Parathyroid adenoma (tissue), 2 donors: ENCODE results near the gene CEP85L.

Experiments used
- H2AFZ ChIP-seq: fragments of 300-600 bp; sonication (generic); one replicate; pipeline ENCODE4 v1.7.0; 2017; ENCODE audit warnings: antibody characterized with exemption, mild to moderate bottlenecking
- H3K27ac ChIP-seq: fragments of 300-600 bp; sonication (generic); one replicate; pipeline ENCODE4 v1.7.0; 2017
- H3K27me3 ChIP-seq: fragments of 300-600 bp; sonication (generic); one replicate; pipeline ENCODE4 v1.7.0; 2017; ENCODE audit warnings: low read length; ENCODE audit not compliant: control insufficient read depth, insufficient read depth
- H3K36me3 ChIP-seq: fragments of 300-600 bp; sonication (generic); one replicate; pipeline ENCODE4 v1.7.0; 2017; ENCODE audit warnings: low read length; ENCODE audit not compliant: control insufficient read depth, insufficient read depth
- H3K4me1 ChIP-seq: fragments of 300-600 bp; sonication (generic); one replicate; pipeline ENCODE4 v1.7.0; 2017; ENCODE audit warnings: control low read depth
- H3K4me2 ChIP-seq: fragments of 300-600 bp; sonication (generic); one replicate; pipeline ENCODE4 v1.7.0; 2017; ENCODE audit warnings: low read length
- H3K4me3 ChIP-seq: fragments of 300-600 bp; sonication (generic); one replicate; pipeline ENCODE4 v1.7.0; 2017; ENCODE audit warnings: low read depth, low read length
- H3K79me2 ChIP-seq: fragments of 300-600 bp; sonication (generic); one replicate; pipeline ENCODE4 v1.7.0; 2017; ENCODE audit warnings: control low read depth
- H3K9ac ChIP-seq: fragments of 300-600 bp; sonication (generic); one replicate; pipeline ENCODE4 v1.7.0; 2017; ENCODE audit warnings: mild to moderate bottlenecking
- H3K9me3 ChIP-seq: fragments of 300-600 bp; sonication (generic); one replicate; pipeline ENCODE4 v1.7.0; 2017; ENCODE audit warnings: low read length; ENCODE audit not compliant: control insufficient read depth
- TF ChIP-seq, protein P1 (sequence below): fragments of 300-600 bp; sonication (generic); IDR thresholded peaks from one replicate; pipeline ENCODE4 v1.7.0; 2017; ENCODE audit warnings: antibody characterized with exemption, mild to moderate bottlenecking
- donor health status: primary hyperparathyroidism.

Gene CEP85L

DNA sequence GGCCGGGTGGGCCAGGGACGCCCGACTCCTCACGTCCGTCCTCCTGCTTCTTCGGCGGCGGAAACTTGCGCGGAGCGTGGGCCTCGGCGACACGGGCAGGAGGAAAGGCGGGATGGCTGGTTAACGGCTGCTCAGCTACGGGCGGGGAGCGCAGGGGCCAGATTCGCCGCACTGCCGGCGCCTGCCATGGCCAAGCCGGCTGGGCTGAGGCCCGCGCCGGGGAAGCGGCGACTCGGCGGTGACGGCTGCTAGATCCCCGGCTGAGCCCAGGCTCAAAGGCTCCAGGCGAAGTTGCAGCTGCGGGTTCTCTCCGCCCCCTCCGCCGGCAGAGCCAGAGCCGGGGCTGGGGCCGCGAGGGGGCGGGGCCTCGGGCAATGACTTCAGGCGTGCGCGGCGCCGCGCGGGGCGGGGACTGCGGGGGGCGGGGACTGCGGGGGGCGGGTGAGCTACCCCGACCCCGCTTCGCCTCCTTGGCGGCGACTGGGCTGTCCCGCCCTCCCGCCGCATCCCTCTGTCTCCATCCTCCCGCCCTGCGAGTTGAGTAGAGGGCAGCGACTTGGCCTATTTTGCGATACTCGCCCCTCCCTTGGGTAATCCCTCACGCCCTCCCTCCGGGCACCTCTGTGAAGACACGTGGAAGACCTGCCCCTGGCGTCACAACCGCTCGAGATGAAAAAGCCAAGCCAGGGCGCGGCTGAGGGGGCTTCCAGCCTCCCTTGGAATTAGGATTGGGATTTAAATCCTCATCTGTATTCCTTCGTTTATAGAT, at the start of gene CEP85L:
TSS of gene CEP85L (minus strand) at position 310 of the 769 bp plus-strand sequence. CDS start 322 bp downstream, outside the sequence.
- H3K4me3 ChIP-seq, result peak within 1 kb of the TSS; percentile 80
- peak within 1 kb of the TSS; percentile 91 for H3K9ac ChIP-seq
- H2AFZ ChIP-seq, result peak within 1 kb of the TSS; percentile 92
- H3K79me2 ChIP-seq, result peaks cover 17% of the 10 kb centered on the region
- H3K36me3 ChIP-seq, result no peaks in the 10 kb centered on the region
- H3K27me3 ChIP-seq, result no peaks in the 10 kb centered on the region
- TF ChIP-seq, protein P1, sequence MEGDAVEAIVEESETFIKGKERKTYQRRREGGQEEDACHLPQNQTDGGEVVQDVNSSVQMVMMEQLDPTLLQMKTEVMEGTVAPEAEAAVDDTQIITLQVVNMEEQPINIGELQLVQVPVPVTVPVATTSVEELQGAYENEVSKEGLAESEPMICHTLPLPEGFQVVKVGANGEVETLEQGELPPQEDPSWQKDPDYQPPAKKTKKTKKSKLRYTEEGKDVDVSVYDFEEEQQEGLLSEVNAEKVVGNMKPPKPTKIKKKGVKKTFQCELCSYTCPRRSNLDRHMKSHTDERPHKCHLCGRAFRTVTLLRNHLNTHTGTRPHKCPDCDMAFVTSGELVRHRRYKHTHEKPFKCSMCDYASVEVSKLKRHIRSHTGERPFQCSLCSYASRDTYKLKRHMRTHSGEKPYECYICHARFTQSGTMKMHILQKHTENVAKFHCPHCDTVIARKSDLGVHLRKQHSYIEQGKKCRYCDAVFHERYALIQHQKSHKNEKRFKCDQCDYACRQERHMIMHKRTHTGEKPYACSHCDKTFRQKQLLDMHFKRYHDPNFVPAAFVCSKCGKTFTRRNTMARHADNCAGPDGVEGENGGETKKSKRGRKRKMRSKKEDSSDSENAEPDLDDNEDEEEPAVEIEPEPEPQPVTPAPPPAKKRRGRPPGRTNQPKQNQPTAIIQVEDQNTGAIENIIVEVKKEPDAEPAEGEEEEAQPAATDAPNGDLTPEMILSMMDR, result peak; percentile 12
- peak within 1 kb of the TSS; percentile 84 for H3K4me2 ChIP-seq
- H3K9me3 ChIP-seq, result no peaks in the 10 kb centered on the region
- H3K27ac ChIP-seq, result peak within 1 kb of the TSS; percentile 93
- H3K4me1 ChIP-seq, result no peaks in the 10 kb centered on the region

DNA sequence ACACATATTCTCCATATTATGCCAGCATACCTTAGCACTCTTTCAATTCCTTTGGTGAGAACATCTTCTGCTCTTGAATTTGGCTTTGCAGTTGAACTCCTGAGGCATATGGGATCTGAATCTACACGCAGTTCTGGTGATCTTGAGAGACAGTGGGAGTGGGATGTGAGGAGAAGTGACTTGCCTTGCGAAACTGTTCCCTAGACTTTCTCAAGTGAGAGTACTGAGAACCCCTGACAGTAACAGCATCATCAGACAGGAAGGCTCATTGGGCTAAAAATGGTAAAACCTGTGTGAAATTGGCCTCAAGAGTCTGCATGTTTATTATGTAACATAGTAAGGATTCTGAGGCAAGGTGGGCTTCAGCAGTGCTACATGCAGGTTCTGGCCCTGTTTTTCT, 49.1 kb upstream of the CEP85L start:
- Histone ChIP-seq H2AFZ (no peak overlapping the region), H3K79me2 (no peaks in the 10 kb centered on the region), H3K9me3 (no peaks in the 10 kb centered on the region)

DNA sequence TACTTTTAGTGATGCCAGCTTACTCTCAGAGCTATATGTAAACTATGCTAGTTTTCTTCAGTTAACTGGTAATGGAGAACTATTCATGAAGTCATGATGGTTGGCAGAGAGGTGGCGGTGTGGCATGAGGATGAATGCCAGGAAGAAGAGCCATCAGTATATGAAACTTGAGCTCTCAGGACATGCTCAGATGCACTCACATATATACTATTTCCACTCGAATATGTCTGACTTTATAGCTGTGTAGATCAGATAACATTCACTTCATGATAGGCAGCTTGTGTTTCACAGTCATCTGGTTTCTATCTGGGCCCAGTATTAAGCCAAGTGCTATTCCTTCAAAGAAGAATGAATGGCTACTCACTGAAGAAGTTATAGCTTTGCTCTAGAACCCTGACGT, 46.2 kb upstream of the CEP85L start:
- H3K79me2 ChIP-seq, result no peaks in the 10 kb centered on the region
- no peaks in the 10 kb centered on the region for H3K9me3 ChIP-seq
- no peak overlapping the region for H3K27ac ChIP-seq
- H3K4me3 ChIP-seq, result no peak overlapping the region
- no peak overlapping the region for H3K9ac ChIP-seq
- peaks cover 12% of the 10 kb centered on the region for H3K4me1 ChIP-seq
- TF ChIP-seq, protein P1, result no peak
- H3K27me3 ChIP-seq, result no peaks in the 10 kb centered on the region
- H3K36me3 ChIP-seq, result no peaks in the 10 kb centered on the region
- H2AFZ ChIP-seq, result peak overlapping the region; percentile 36
- H3K4me2 ChIP-seq, result no peak overlapping the region

More for the DNA sequence above, 49.1 kb upstream of the CEP85L start:
- Histone ChIP-seq H3K4me1 (peaks cover 12% of the 10 kb centered on the region), H3K4me2 (no peak overlapping the region), H3K36me3 (no peaks in the 10 kb centered on the region), H3K4me3 (no peak overlapping the region), H3K9ac (no peak overlapping the region), H3K27me3 (no peaks in the 10 kb centered on the region), H3K27ac (no peak overlapping the region)
- TF ChIP-seq, protein P1, result no peak

DNA sequence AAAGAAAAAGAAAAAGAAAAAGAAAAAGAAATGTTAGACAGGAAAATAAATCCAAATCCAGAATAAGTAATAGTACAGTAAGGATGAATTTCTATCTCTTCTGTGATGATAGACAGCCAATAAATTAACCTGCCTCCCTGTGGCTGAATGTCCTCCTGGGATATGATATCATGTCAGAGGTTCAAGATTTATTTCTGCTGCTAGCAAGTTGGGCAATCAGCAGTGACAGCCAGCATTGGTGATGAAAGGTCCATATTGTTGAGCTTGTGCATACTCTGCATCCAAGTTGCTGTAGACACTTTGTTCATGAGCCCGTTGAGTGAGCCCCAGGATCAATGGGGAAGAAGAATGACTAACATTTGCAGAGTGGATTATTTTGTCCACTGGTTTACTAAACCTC, 44.9 kb upstream of the CEP85L start:
- H3K79me2 ChIP-seq, result no peaks in the 10 kb centered on the region
- no peak overlapping the region for H3K9ac ChIP-seq
- H3K9me3 ChIP-seq, result no peaks in the 10 kb centered on the region
- no peak overlapping the region for H3K4me3 ChIP-seq
- H2AFZ ChIP-seq, result no peak overlapping the region
- TF ChIP-seq, protein P1, result no peak
- peaks cover 12% of the 10 kb centered on the region for H3K4me1 ChIP-seq
- H3K4me2 ChIP-seq, result no peak overlapping the region
- H3K27ac ChIP-seq, result no peak overlapping the region
- H3K27me3 ChIP-seq, result no peaks in the 10 kb centered on the region
- no peaks in the 10 kb centered on the region for H3K36me3 ChIP-seq

DNA sequence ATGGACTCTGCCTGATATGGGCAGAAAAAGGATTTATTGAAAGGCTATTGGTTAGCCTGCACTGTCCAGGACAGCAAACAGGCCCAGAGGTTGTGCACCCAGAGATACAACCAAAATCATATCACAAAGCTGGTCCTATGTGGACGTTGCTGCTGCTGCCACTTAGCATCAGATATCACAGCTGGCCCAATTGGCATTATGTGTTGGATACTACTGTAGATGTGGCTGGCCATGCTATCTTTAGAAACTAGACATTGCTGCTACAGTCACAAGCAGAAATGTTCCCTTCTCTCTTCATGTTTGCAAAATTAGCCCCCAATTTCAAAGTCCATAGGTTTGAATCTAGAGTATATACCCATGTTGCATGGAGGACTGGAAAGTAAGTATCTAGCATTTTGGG, 42.2 kb upstream of the CEP85L start:
- Histone ChIP-seq H3K9me3 (no peaks in the 10 kb centered on the region), H3K27me3 (no peaks in the 10 kb centered on the region), H3K4me1 (peaks cover 12% of the 10 kb centered on the region), H2AFZ (no peak overlapping the region), H3K79me2 (no peaks in the 10 kb centered on the region), H3K36me3 (no peaks in the 10 kb centered on the region), H3K4me2 (no peak overlapping the region), H3K9ac (no peak overlapping the region), H3K4me3 (no peak overlapping the region), H3K27ac (no peak overlapping the region)
- TF ChIP-seq, protein P1, result no peak
